Subcutaneous abdominal adipose tissue (tissue), 5 donors: ENCODE data around the gene ARRDC1.

ENCODE experiments used
- H3K27ac ChIP-seq: one replicate; pipeline ENCODE4 v1.7.0; 2013; ENCODE audit warnings: low read depth, mild to moderate bottlenecking, inconsistent platforms, low read length, moderate library complexity
- H3K27me3 ChIP-seq, 5 donors: one replicate each; pipeline ENCODE4 v1.7.0; 2013; ENCODE audit warnings: low read length in 5 of 5, inconsistent platforms in 1 of 5; ENCODE audit not compliant: control insufficient read depth in 5 of 5, insufficient read depth in 4 of 5
- H3K36me3 ChIP-seq, 5 donors: one replicate each; pipeline ENCODE4 v1.7.0; 2013; ENCODE audit warnings: low read length in 5 of 5; ENCODE audit not compliant: control insufficient read depth in 5 of 5, insufficient read depth in 5 of 5
- H3K4me1 ChIP-seq, 5 donors: one replicate each; pipeline ENCODE4 v1.7.0; 2013; ENCODE audit warnings: low read length in 5 of 5, mild to moderate bottlenecking in 3 of 5, moderate library complexity in 1 of 5; ENCODE audit not compliant: control insufficient read depth in 5 of 5, insufficient read depth in 5 of 5
- H3K4me3 ChIP-seq, 5 donors: one replicate each; pipeline ENCODE4 v1.7.0; 2013; ENCODE audit warnings: low read length in 5 of 5, low read depth in 1 of 5
- H3K9ac ChIP-seq, 5 donors: one replicate each; pipeline ENCODE4 v1.7.0; 2013; ENCODE audit warnings: low read length in 5 of 5, mild to moderate bottlenecking in 4 of 5, moderate library complexity in 3 of 5
- H3K9me3 ChIP-seq, 5 donors: one replicate each; pipeline ENCODE4 v1.7.0; 2013; ENCODE audit warnings: low read length in 5 of 5; ENCODE audit not compliant: control insufficient read depth in 5 of 5
- donor health status: healthy.
- donor health status: healthy.
- donor health status: healthy.
- donor health status: healthy.
- donor health status: healthy.

The ARRDC1 gene

DNA sequence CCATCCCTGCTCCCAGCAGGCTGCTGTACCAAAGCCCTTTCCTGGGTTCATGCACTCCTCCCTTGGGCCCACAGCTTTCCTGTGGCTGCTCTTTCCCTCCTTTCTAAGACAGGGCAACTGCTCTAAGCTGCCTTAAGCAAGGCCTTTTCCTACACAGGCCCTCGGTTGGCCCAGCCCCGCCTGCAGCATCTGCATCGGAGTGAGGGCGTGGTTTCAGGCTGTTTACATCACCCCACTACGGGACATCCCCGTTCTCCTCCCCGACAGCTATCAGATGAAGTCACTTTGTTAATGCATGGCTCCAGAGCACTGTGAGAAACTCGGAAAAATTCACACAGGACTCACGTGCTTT is 30.1 kb upstream of the ARRDC1 start:
- Histone ChIP-seq H3K4me3 (no peak overlapping the region), H3K36me3 (peaks cover 3 to 43% (median 39%) of the 10 kb centered on the region in 5 donors), H3K9ac (peak overlapping the region in 2 of 5 donors; percentile 1 to 26), H3K4me1 (peaks cover 5 to 34% (median 24%) of the 10 kb centered on the region in 5 donors), H3K27me3 (no peaks in the 10 kb centered on the region), H3K27ac (no peak overlapping the region), H3K9me3 (no peaks in the 10 kb centered on the region)

DNA sequence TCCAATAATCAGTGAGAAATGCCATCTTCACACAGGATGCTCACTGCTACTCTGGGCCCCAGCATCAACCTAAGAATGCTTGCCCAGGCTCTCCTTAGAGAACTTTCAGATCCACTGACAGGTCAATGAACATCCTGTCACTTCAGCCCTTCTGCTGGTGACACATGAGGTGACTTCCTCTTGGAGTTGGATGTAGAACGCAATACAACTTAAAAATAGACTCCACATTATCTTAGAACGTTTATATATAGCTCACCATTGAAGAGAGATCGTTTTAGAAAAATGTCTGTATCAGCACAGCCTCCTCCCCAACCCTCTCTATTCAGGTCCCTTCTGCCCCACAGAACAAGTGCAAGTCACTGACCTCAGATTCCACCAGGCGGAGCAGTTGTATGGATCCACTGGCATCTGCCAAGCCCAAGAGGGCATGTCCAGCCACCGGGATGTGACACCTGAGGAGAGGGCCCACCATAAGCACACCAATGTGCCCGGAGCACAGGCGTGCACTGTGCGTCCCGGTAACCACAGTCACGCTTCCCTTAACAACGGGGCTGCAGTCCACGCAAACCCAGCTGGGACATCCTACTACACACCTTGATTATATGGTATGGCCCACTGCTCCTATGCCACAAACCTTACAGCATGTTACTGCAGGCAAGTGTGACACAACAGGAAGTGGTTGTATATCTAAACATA is 29.6 kb upstream of the ARRDC1 start:
- peaks cover 5 to 35% (median 26%) of the 10 kb centered on the region in 5 donors for H3K4me1 ChIP-seq
- peak overlapping the region in 2 of 5 donors; percentile 1 to 26 for H3K9ac ChIP-seq
- H3K27ac ChIP-seq: no peak overlapping the region
- peaks cover 3 to 39% (median 38%) of the 10 kb centered on the region in 5 donors for H3K36me3 ChIP-seq
- H3K9me3 ChIP-seq: no peaks in the 10 kb centered on the region
- no peaks in the 10 kb centered on the region for H3K27me3 ChIP-seq
- no peak overlapping the region for H3K4me3 ChIP-seq

DNA sequence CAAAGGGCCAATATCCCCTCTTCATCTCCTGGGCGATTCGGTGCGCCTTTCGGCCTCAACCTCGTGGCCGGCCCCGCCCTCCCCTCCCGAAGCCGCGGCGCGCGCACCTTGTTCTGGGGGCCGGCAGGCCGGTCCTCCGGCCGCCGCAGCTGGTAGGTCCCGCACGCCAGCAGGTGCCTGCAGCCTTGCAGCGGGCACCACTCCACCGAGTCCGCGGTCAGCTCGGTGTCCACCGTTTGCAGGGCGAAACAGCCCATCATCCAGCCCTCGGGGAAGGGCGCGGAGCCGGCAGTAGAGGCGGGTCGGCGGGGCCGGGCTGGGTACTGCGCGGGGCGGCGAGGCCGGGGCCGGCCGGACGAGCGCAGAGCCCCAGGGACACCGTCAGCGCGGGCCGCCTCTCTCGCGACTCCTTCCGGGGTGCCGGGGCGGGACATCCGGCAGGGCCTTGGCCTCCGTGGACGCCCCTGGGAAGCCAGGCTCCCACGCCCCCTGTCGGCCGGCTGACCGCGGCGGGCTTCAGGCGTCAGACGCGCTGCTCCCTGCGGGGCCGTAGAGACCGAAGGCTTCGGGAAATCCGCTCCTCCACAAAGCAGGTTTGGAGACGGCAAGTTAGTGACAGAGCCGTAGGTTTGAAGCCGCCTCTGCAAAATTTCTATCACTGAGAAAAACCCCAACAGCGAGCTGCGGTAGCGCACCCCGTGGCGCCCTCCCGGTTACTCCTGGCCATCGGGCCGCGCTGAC is 26.8 kb upstream of the ARRDC1 start, which contains the start of gene DPH7:
Gene DPH7 (minus strand): TSS at position 408 of the 741 bp plus-strand sequence. CDS start 148 bp downstream, at position 260.
- H3K4me1 ChIP-seq: peaks cover 5 to 35% (median 26%) of the 10 kb centered on the region in 5 donors
- H3K27me3 ChIP-seq: no peaks in the 10 kb centered on the region
- H3K36me3 ChIP-seq: peaks cover 0 to 51% (median 50%) of the 10 kb centered on the region in 5 donors
- peak within 1 kb of the TSS; percentile 57 for H3K27ac ChIP-seq
- no peaks in the 10 kb centered on the region for H3K9me3 ChIP-seq
- peak within 1 kb of the TSS; percentile 68 to 86 (median 84) for H3K9ac ChIP-seq
- H3K4me3 ChIP-seq: peak within 1 kb of the TSS; percentile 40 to 92 (median 87)

DNA sequence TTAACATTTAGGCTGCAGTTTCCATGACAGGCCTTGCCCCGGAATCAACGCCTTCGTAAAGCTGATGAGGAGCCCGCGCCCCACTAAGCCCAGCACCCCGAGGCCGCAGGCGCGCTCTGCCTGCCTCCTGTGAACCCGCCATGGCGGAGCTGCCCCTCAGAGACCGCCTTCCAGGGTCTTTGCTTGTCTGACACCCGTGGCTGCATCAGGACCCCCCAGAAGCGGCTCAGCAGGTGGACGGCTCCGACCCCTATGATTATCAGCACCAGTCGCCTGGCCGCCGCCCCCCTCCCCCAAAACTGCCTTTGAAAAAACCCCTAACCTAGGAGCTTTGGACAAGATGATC is 26.3 kb upstream of the ARRDC1 start:
- Histone ChIP-seq H3K4me3 (peak overlapping the region in 4 of 5 donors; percentile 81 to 92 (median 87)), H3K36me3 (peaks cover 0 to 52% (median 50%) of the 10 kb centered on the region in 5 donors), H3K9me3 (no peaks in the 10 kb centered on the region), H3K27me3 (no peaks in the 10 kb centered on the region), H3K4me1 (peaks cover 5 to 35% (median 26%) of the 10 kb centered on the region in 5 donors), H3K27ac (peak overlapping the region; percentile 57), H3K9ac (peak overlapping the region in 4 of 5 donors; percentile 59 to 84 (median 81))

DNA sequence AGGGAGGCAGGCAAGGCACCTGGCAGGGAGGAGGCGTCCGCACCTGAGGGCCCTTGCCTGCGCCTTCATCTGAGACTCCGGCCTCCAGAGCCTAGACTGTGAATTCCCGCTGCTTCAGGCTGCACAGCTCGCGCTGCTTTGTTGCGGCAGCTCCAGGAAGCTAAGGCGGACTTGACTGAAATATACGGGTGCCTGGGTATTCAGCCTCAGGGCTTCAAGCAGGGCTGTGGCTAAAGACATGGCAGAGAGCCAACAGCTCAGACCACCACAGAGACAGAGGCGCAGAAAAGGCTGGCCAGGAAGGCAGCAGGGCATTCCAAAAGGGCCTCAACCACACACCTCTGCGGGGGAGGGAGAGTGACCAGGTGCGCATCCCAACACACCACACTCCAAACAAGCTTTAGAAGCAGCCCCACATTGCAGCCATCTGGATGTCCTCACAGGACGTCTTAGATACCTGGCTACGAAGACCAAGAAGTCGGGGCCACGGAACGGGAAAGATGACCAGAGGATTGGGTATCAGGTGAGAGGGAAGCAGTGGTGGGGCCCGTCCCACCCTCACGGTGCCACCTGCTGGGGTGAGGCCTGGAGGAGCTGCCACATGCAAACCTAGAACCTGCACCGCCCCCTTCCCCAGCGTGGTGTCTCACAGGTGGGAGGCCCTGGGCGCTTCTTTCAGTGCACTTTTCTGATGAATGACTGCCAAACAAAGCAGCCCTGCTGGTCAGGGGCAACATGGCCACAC is 25.1 kb upstream of the ARRDC1 start:
- peaks cover 0 to 47% (median 41%) of the 10 kb centered on the region in 5 donors for H3K36me3 ChIP-seq
- no peaks in the 10 kb centered on the region for H3K9me3 ChIP-seq
- H3K27me3 ChIP-seq: no peaks in the 10 kb centered on the region
- H3K27ac ChIP-seq: no peak overlapping the region
- no peak overlapping the region for H3K9ac ChIP-seq
- peaks cover 5 to 35% (median 26%) of the 10 kb centered on the region in 5 donors for H3K4me1 ChIP-seq
- no peak overlapping the region for H3K4me3 ChIP-seq

DNA sequence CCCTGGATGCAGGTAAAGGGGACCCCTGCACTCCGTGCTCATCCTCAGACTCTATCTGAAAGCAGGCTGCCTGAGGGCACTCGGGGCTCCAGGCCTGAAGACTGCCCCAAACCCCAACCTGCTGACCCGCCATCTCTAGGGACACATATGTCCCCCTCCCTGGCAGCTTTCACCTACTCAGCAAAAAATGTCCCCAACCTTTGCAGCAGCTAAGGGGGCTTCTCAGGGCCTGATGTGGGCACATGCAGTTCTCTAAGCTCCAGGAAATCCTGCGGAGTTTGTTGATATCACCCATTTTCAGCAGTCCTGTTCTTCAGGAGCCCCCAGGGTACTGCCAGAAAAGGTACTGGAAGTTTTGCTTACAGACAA is 24.5 kb upstream of the ARRDC1 start:
- H3K36me3 ChIP-seq: peaks cover 0 to 47% (median 40%) of the 10 kb centered on the region in 5 donors
- no peaks in the 10 kb centered on the region for H3K27me3 ChIP-seq

DNA sequence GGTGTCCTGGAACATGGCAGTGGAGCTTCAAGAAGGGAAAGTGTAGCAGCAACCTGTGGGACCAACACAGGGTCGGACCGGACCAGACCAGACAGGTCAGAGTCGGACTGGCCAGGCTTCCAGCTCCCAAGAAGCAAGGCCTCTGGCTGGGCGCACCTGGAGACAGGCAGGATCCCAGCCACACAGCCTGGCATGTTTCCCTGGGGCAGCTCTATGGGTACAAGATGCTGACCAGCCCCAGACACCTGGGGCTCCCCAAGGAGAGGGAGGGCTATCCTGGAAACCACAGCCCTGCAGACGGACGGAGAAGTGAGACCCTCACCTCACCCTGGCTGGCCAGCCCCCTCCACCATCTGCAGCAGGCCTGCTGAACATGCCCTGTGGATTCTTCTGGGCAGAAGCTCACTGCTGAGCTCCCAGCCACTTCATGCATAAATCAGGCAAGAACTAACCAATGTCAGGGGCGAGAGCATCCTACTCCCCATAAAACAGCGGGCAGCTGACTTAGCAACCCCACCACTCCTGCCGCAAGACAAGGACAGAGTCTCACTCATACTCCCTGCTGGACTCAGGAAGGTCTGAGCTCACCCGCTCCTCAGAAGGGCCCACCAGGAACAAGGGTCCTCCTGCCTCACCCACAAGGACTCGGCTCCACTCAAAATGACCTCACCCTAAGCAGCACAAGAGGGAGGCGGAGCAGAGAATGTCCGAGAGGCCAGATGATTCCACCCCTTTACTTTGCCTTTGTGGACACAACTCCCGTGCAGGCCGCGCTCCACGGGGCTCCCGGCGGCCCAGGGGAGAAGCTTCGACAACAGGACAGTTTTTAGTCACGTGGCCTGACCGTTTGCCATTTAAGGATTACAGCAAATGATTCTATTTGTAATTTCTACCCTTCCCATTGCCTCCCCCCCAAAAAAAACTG is 23.9 kb upstream of the ARRDC1 start:
- Histone ChIP-seq H3K4me1 (peaks cover 3 to 29% (median 22%) of the 10 kb centered on the region in 5 donors), H3K9me3 (no peaks in the 10 kb centered on the region), H3K4me3 (no peak overlapping the region), H3K36me3 (peaks cover 0 to 49% (median 43%) of the 10 kb centered on the region in 5 donors), H3K27me3 (no peaks in the 10 kb centered on the region), H3K9ac (peak overlapping the region in 1 of 5 donors; percentile 9), H3K27ac (no peak overlapping the region)

More for the DNA sequence above, 24.5 kb upstream of the ARRDC1 start:
- peaks cover 3 to 35% (median 26%) of the 10 kb centered on the region in 5 donors for H3K4me1 ChIP-seq
- no peak overlapping the region for H3K4me3 ChIP-seq
- no peak overlapping the region for H3K27ac ChIP-seq
- H3K9ac ChIP-seq: peak overlapping the region in 1 of 5 donors; percentile 9
- no peaks in the 10 kb centered on the region for H3K9me3 ChIP-seq

DNA sequence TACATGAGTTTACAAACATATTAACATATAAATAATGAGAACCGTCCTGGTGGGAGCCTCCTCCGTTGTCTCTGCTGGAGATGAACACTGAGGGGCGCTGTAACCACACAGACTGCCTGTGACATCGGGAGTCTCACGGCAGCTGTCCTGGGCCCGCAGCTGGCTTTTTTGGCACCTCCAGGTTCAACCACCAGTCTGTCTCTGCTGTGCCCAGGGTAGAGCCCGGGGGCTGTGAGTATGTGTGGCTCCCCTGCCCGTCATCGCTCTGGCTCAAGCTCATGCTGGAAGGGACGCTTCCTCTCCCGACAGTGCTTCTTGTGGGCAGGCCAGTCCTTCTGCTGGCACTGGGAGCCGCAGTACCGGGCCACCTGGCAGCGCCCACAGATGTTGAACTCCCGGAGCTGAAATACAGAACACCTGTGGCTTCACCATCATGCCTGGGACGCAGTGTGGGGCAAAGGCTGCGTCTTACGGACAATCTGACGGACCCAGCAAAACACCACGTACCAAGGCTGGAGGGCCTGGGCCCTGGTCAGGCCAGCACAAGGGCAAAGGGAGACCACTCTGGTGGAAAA is 23.1 kb upstream of the ARRDC1 start:
- Histone ChIP-seq H3K27ac (no peak overlapping the region), H3K36me3 (peaks cover 0 to 57% (median 50%) of the 10 kb centered on the region in 5 donors), H3K27me3 (no peaks in the 10 kb centered on the region), H3K9ac (peak overlapping the region in 1 of 5 donors; percentile 20), H3K4me1 (peaks cover 3 to 24% (median 15%) of the 10 kb centered on the region in 5 donors), H3K9me3 (no peaks in the 10 kb centered on the region), H3K4me3 (no peak overlapping the region)

DNA sequence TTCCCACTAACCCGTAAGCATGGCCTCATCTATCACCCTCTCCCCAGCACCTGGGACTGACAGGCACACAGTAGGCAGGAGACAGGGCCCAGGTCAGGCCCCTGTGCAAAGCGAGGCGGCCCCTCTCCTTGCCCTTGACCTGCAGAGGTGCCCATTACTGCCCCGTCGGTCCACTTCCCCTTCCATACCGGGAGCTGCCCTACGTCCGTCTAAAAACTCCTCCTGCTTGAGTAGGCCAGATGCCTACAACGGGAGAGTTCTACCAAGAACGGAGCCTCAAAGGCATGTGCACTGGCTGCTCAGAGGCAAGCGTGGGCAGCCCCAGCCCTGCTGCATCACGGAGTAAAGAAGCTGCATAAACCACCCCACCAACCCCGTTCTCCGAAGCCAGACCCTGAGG is 22.1 kb upstream of the ARRDC1 start:
- Histone ChIP-seq H3K4me3 (no peak overlapping the region), H3K36me3 (peaks cover 0 to 66% (median 55%) of the 10 kb centered on the region in 5 donors), H3K4me1 (peaks cover 0 to 14% (median 8%) of the 10 kb centered on the region in 5 donors), H3K9me3 (no peaks in the 10 kb centered on the region), H3K9ac (no peak overlapping the region), H3K27me3 (no peaks in the 10 kb centered on the region), H3K27ac (no peak overlapping the region)
